UCSD-AML1 (cell line): Measurements from ENCODE around the gene SRC.

Source experiments
- DNase-seq: peaks from one replicate; lab custom pipeline; 2025; ENCODE audit not compliant: unreplicated experiment; lab: John Stamatoyannopoulos, UW

The SRC gene

DNA sequence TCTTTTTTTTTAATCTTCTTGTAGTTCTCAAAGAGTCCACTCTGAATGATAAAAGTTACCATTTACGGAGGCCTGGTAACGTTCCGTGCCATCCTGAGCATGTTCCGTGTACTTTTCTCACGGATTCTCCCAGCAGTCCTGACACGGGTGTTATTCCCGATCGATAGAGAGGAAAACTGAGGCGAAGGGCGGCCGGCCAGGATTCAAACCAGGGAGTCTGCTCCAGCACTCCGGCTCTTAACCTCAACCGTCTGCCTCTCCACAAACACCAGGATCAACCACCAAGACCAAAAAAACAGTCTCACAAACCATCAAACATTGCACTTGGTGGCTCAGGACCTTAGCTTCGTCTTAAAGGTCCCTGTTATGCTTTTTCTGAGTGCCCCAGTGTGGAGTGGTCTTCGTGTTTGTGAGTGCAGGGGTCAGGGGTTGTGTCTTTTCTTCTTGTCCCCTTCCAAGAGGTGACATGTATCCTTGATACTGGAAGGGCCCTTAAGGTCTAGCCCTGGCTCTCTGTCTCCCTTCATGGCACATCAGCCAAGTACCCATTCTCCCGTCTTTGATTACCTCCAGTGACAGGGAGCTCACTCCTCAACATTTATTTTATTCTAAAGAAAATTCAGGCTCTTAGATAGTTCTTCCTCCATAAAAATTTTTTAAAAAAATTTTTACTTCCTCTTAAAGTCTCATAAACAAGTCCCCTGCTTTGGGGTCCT lies 35.1 kb downstream of the SRC start:
- no peak for DNase-seq

DNA sequence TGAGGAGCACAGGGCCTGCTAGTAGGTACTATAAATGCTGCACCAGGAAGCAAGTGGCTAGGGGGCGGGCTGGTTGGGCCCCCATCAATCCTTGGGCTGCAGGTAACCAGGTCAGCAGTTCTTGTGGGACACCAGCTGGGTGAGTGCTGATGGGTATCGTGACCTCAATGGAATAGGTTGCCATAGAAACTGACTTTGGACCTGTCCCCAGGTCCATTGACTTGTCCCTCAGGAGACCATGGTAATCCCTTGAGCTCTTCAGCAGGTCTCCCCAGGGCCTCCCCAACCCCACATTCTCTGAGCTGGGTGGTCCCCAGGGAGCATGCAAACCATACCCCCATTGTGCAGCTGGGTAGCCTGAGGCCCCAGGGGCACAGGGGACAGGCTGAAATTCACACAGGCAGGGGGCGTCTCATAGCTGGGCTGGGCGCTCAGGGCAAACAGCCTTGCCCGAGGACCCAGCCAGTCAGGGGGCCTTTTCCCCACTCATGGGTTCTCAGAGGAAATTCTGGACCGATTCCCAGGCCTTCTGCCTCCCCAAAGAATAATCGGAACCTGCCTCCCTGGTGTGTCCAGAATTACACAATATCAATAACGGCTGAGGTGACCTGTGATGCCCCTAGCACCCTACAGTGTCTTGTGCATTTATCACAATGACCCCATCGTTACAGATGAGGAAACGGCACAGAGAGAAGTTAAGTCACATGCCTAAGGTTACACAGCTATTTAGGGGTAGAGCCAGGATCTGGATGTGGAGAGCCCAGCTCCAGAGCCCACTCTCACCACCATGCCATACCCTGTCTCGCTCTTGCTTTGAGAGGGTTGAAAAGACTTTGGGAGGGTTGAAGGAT lies 35.9 kb downstream of the SRC start:
- DNase-seq, result no peak

GRCh38 chr20:37382482-37383120 lies 36.7 kb downstream of the SRC start:
- DNase-seq, result no peak

DNA sequence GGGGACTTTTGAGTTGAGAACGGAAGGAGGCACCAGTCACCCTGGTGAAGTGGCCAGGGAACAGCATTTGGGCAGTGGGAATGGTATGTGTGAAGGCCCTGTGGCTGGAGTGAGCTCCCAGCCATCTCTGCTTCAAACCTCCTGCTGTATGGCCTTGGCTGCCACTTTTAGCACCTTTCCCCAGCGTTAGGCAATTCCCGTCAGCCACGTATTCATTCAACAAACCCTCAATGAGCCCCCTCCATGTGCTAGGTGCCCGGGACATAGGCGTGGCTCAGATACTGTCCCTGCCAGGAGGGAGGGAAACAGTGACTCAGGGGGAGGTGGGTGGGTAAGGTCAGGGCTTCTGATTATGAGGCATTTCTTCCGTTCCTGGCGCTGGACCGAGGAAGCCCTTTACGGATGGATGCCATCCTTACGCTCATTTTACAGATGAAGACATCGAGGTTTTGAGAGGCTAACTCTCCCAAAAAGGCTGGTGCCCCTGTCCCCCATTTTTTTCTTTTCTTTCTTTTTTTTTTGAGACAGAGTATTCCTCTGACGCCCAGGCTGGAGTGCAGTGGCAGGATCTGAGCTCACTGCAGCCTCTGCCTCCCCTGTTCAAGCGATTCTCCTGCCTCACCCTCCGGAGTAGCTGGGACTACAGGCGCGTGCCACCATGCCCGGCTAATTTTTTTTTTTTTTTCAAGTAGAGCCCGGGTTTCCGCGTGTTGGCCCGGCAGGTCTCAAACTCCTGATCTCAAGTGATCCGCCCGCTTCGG lies 37.5 kb downstream of the SRC start:
- no peak for DNase-seq

GRCh38 chr20:37384683-37385174 lies 38.8 kb downstream of the SRC start:
- peak; percentile 66 for DNase-seq

GRCh38 chr20:37385176-37385575 lies 39.2 kb downstream of the SRC start:
- DNase-seq, result no peak

DNA sequence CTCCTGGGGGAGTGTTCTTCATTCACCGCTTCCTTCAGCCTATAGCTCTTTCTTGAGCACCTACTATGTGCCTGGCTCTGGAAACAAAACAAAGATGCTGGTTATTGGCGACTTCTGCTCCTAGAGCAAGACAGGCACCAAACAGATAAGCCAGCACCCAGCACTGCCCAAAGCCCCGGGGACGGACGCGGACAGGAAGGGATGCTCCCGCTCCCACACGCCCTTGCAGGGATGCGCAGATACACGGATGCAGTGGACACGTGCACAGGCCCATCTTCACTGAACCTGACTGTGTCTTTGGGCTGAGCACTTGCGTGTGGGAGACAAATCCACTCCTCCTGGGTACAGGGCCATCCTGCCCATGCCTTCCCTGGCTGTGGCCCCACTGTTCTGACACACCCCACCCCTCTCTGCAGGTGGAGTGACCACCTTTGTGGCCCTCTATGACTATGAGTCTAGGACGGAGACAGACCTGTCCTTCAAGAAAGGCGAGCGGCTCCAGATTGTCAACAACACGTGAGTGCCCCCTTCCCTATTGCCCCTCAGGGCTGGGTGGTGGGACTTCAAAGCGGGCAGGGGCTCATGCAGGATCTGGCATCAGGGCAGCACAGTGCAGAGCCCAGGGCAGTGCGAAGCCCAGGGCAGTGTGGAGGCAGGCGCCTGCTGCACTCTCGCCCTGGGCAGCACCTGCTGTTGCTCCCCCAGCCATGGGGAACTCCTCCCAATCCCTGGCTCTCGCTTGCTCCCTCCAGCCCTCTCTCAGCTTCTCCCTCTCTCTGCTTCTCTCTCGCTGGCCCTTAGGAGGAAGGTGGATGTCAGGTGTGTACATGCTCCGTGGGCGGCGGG lies 39.9 kb downstream of the SRC start:
- DNase-seq, result no peak

DNA sequence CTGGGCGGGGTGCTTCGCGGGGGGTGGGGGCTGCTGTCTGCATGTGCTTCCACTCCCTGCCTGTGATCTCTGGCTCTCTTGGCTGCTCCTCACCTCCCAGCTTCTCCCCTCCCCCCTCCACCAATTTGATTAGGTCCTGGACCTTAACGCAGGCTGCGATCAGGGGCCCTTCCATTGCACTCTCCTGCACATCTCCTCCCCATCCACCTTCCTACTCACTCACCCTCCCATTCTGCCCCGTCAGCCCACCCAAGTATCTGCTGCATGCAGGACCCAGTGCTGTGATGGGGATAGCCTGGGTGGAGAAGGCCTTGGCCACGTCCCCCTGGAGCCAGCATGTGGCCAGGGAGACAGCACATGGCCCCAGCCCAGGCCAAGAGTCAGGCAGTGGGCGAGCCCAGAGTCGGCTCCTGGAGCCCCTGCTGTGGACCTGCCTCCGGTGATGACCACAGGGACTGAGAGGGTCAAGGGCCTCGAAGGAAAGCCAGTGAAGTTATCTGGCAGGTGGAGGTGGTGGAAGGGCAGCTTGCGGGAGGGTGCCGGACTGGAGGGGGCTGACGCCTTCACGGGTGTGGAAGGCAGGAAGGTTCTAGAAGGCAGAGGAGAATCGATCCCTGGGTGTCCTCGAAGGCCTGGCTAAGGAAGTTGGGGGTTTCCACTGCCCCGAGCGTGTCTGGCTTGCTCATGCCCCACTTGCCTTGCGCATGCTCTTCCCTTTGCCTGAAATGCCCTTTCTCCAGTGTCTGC lies 40.7 kb downstream of the SRC start:
- no peak for DNase-seq

DNA sequence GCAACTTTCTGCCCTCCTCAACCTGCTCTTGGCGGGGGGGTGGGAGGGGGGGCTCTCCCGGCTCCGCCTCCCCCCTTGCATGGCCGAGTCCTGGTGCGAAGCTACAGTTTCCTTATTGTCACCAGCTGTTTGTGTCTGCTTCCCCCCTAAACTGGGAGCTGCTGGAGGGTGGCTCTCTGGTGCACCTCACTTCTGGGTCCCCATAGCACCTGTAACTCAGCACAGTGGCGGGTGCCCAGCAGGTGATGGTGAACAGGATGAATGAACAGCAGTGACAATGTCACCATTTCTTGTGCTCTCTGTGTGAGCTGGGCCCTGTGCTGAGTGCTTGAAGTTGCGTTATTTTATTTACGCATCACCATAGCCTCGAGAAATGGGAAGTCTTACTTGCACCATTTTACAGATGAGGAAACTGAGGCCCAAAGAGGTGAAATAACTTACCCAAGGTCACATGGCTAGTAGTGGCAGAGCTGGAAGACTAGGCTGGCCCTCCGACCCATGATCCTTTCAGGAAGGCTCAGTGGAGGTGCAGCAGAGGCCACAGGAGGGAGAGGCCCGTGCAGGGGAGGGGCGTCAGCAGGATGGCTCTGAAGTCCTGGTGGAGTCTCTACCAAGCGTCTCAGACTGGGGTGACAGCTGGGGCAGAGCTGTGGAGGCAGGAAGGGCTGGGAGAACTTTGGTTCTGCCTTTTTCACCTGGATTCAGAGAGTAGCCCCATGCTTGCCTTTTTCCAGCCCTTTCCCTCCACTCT lies 41.8 kb downstream of the SRC start:
- DNase-seq, result no peak

GRCh38 chr20:37388831-37389230 lies 42.9 kb downstream of the SRC start:
- no peak for DNase-seq

GRCh38 chr20:37389241-37389747 lies 43.4 kb downstream of the SRC start:
- no peak for DNase-seq

- no peak for DNase-seq
These were observed 43.9 kb downstream of the SRC start for GRCh38 chr20:37389844-37390275.

DNA sequence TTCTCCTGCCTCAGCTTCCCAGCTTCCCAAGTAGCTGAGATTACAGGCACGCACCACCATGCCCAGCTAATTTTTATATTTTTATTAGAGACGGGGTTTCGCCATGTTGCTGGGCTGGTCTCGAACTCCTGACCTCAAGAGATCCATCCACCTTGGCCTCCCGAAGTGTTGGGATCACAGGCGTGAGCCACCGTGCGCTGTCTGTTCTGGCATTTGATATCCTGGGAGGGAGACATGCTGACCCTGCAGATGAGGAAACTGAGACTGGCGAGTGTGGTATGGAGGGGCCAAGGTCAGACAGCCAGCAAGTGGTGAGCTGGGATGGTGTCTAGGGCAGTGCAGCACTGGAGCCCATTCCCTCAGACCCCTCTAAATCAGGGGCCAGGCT lies 44.6 kb downstream of the SRC start:
- DNase-seq, result no peak

DNA sequence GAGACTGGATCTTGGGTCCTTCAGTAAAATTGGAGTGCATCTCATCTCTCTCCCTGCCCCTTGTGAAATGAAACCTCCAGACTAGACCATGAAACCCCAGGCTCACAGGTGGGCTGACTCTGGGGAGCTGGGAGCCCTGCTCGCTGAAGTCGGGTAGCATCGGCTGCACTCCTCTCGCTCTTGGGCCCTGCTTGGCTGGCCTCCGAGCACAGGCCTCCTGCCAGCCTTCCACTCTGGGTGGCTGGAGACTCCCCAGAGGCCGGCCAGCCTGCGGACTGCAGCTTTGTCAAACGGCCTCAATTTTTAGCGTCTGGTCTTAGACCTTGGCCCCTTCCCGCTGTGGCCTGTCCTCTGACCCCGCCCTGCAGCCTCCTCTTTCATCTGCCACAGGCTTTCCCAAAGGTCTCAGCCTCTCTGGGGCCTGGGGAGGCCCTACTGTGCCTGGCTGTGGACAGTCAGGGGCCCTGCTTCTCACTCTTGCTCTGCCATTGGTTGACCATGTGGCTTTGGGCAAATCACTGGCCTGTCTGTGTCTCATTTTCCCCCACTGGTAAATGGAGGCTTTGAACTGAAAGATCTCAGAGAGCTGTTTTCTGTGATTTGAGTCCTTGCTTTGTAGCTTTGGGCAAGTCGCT lies 45.1 kb downstream of the SRC start:
- no peak for DNase-seq

DNA sequence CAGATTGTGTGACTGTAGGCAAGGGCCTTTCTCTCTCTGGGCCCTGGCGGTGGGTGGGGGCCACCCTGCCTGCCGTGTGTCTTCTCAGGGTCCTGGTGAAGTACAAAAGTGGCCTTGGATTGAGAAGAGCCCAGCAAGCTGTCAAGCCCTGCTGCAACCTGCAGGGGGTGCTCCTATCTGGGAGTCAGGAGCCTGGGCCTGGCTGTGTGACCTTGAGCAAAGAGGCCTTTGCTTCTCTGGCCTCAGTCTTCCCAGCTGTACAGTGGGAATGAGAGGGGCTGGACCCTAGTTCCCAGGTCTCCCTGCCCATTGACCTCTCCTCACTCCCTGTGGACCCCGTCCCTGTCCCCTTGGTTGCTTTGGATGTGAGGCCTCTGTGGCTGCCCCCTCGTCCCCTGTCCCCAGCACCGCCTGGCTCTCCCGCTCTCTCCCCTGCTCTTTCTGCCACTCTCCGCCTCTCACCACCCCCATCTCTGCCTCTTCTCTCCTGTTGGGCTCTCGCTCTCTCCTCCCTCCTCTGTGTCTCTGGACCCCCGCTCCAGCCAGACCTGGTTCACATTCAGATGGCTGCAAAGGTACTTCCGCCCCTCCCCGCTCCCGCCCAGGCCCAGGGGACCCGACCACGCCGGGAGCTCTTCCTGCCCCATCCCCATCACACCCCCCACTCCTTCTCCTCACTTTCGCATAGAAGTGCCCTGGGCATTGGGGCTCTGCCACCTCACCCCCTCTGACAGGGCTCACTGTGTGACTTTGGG lies 46.7 kb downstream of the SRC start:
- peak; percentile 26 for DNase-seq

GRCh38 chr20:37393196-37393862 lies 47.4 kb downstream of the SRC start:
- DNase-seq, result no peak
